T-helper 17 cell (primary cell): ENCODE data around the gene MYO7A. TPM values are rescaled to one million over a fixed set of nuclear protein-coding genes. Genes with fewer than 3 reads are reported as not detected.
A peak's percentile ranks its signal among the peaks of the same experiment; 100 is the strongest.

Source experiments
- ATAC-seq: fragments of 150-1000 bp; cut with Tn5 transposase; 2 replicates; pipeline ENCODE4 v1.10.0; 2021; ENCODE audit warnings: mild to moderate bottlenecking, moderate library complexity
- DNase-seq, 3 donors: peaks; one replicate each; pipeline versions ENCODE4 v3.0.0 to v3.0.0-alpha.2; 2020 to 2021
- H3K9me3 ChIP-seq: one replicate; pipeline ENCODE4 v1.7.0; 2013; ENCODE audit warnings: low read length, mild to moderate bottlenecking; ENCODE audit not compliant: control insufficient read depth, poor library complexity, severe bottlenecking
- H3K27ac Mint-ChIP-seq: one replicate; pipeline ENCODE4 v1.8.0; 2022; ENCODE audit warnings: mild to moderate bottlenecking, moderate library complexity, mixed read lengths
- H3K27me3 Mint-ChIP-seq: one replicate; pipeline ENCODE4 v1.8.0; 2022; ENCODE audit warnings: mixed read lengths
- H3K36me3 Mint-ChIP-seq: one replicate; pipeline ENCODE4 v1.8.0; 2022; ENCODE audit warnings: low read depth, mixed read lengths
- H3K4me1 Mint-ChIP-seq: one replicate; pipeline ENCODE4 v1.8.0; 2022; ENCODE audit warnings: mild to moderate bottlenecking, mixed read lengths
- H3K4me3 Mint-ChIP-seq: one replicate; pipeline ENCODE4 v1.8.0; 2022; ENCODE audit warnings: mild to moderate bottlenecking, moderate library complexity, mixed read lengths
- total RNA-seq, 4 donors: library from RNA in 2 of 4; stranded (reverse) in 2 of 4; gene quantifications; one replicate each; pipeline ENCODE4 v1.2.3 and lab custom pipeline; 2022 to 2026

MYO7A gene
- total RNA-seq, 2 donors from 2014 or later: 0.57 to 1.7 TPM

- no peak overlapping the region for H3K27ac Mint-ChIP-seq
- H3K4me3 Mint-ChIP-seq: no peak overlapping the region
- no peaks in the 10 kb centered on the region for H3K27me3 Mint-ChIP-seq
- no peak for DNase-seq
- H3K9me3 ChIP-seq: no peaks in the 10 kb centered on the region
- peaks cover 9% of the 10 kb centered on the region for H3K4me1 Mint-ChIP-seq
- H3K36me3 Mint-ChIP-seq: no peaks in the 10 kb centered on the region
- ATAC-seq: no peak
Observed at GRCh38 chr11:77088236-77089003, 39.6 kb upstream of the MYO7A start.

GRCh38 chr11:77089004-77089545 is 39.0 kb upstream of the MYO7A start:
- DNase-seq (no peak), ATAC-seq (no peak)
- Mint-ChIP-seq H3K4me1 (peaks cover 8% of the 10 kb centered on the region), H3K4me3 (no peak overlapping the region), H3K36me3 (no peaks in the 10 kb centered on the region), H3K27me3 (no peaks in the 10 kb centered on the region), H3K27ac (peak overlapping the region; percentile 19)
- no peaks in the 10 kb centered on the region for H3K9me3 ChIP-seq

- Mint-ChIP-seq H3K4me3 (no peak overlapping the region), H3K4me1 (peaks cover 6% of the 10 kb centered on the region), H3K27ac (no peak overlapping the region), H3K36me3 (no peaks in the 10 kb centered on the region), H3K27me3 (no peaks in the 10 kb centered on the region)
- no peaks in the 10 kb centered on the region for H3K9me3 ChIP-seq
- ATAC-seq (no peak), DNase-seq (no peak)
Observed at GRCh38 chr11:77090046-77090372, 38.0 kb upstream of the MYO7A start.

DNA sequence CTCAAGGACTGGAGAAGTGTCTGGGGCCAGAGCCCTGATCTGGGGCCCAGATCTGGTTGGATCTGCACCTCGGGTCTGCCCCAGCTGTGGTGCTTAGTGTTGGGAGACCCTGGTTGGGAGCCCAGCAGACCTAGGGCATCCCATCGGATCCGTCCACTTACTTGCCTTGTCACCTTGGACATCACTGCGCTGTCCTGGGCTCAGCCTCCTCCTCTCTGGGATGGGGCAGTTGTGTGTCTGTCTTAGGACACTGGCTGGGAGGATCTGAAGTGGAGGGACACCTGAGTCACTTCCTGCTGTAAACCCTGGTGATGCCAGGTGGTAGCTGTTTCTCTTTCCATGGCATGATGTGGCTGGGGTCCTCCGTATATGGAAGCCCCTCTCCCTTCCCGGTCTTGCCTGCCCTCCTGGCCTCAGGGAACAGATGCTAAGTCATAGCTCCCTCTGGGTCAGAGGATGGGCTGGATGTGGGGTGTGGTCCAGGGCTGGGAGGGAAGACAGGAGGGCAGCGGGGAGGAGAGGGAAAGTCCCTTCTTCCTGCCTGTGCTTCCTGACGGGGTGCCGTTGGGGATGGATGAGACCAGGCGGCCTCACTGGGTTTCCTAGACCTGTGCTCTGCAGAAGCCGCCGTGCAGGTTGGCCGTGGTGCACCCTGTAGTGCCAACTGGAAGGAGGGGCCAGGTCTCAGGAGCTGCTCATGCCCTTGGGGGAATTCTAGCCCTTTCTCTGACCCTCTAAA is 37.5 kb upstream of the MYO7A start:
- Mint-ChIP-seq H3K27me3 (no peaks in the 10 kb centered on the region), H3K36me3 (no peaks in the 10 kb centered on the region), H3K4me3 (no peak overlapping the region)

GRCh38 chr11:77091146-77091940 is 36.7 kb upstream of the MYO7A start:
- no peaks in the 10 kb centered on the region for H3K9me3 ChIP-seq
- ATAC-seq: peak; percentile 96
- H3K27ac Mint-ChIP-seq: peak overlapping the region; percentile 54
- no peak overlapping the region for H3K4me3 Mint-ChIP-seq
- no peaks in the 10 kb centered on the region for H3K36me3 Mint-ChIP-seq
- H3K4me1 Mint-ChIP-seq: peaks cover 6% of the 10 kb centered on the region
- DNase-seq: peak; percentile 60 to 72 (median 63)
- no peaks in the 10 kb centered on the region for H3K27me3 Mint-ChIP-seq

More for the DNA sequence above, 37.5 kb upstream of the MYO7A start:
- DNase-seq (no peak), ATAC-seq (peak; percentile 16)
- H3K27ac Mint-ChIP-seq: peak overlapping the region; percentile 54
- H3K9me3 ChIP-seq: no peaks in the 10 kb centered on the region
- peaks cover 6% of the 10 kb centered on the region for H3K4me1 Mint-ChIP-seq

DNA sequence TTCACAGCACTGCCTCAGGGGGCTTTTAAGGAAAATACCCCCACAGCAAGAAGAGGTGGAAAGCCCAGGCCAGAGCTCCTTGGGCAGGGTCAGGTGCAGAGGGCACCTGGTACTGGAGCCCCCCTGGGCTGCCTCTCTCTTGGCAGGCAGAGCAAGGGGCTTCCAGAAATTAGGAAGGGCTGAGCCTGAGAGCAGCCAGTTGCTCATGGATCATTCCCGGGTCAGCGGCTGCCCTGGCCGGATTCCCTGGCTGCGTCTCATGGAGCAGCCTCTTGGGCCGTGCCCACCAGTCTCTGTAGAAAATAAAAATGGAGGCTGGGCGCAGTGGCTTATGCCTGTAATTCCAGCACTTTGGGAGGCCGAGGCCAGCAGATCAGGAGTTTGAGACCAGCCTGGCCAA is 35.7 kb upstream of the MYO7A start:
- H3K4me3 Mint-ChIP-seq: no peak overlapping the region
- no peaks in the 10 kb centered on the region for H3K9me3 ChIP-seq
- H3K27me3 Mint-ChIP-seq: no peaks in the 10 kb centered on the region
- H3K4me1 Mint-ChIP-seq: peaks cover 6% of the 10 kb centered on the region
- no peak overlapping the region for H3K27ac Mint-ChIP-seq
- no peaks in the 10 kb centered on the region for H3K36me3 Mint-ChIP-seq
- no peak for ATAC-seq
- no peak for DNase-seq

DNA sequence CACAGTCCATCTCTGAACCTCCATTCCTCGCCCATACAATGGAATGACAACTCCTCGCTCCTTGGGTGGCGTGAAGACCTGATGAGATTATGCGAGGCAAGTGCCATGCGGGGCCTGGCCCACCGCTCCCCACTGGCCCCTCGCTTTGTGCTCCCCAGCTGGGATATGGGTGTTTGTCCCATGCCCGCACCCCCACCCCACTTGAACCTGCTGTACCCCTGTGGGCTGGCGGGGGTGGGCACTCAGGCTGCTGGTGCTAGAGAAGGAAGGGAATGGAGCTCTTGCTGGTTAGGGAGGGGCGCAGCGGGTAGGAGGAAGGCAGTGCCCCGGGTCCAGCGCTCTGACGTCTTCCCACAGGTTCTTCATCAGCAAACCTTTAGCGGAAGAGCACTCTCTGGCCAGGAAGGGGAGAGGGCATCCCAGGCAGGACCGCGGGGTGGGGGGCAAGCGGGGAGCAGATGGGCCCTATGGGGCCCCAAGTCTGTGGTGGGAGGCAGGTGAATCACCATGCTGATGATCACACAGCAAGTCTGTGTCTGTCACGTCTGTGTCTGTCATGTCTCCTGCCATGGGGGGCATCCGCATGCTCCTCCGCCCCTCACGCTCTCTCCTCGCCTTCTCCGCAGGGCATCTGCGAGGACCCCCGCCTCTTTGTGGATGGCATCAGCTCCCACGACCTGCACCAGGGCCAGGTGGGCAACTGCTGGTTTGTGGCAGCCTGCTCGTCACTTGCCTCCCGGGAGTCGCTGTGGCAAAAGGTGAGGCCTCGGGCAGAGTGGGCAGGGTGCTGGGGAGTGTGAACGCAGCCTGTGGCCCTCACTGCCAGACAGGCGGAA is 34.8 kb upstream of the MYO7A start:
- no peak overlapping the region for H3K27ac Mint-ChIP-seq
- H3K9me3 ChIP-seq: no peaks in the 10 kb centered on the region
- no peaks in the 10 kb centered on the region for H3K36me3 Mint-ChIP-seq
- H3K4me3 Mint-ChIP-seq: no peak overlapping the region
- no peaks in the 10 kb centered on the region for H3K27me3 Mint-ChIP-seq
- DNase-seq (no peak), ATAC-seq (no peak)
- H3K4me1 Mint-ChIP-seq: peaks cover 6% of the 10 kb centered on the region

DNA sequence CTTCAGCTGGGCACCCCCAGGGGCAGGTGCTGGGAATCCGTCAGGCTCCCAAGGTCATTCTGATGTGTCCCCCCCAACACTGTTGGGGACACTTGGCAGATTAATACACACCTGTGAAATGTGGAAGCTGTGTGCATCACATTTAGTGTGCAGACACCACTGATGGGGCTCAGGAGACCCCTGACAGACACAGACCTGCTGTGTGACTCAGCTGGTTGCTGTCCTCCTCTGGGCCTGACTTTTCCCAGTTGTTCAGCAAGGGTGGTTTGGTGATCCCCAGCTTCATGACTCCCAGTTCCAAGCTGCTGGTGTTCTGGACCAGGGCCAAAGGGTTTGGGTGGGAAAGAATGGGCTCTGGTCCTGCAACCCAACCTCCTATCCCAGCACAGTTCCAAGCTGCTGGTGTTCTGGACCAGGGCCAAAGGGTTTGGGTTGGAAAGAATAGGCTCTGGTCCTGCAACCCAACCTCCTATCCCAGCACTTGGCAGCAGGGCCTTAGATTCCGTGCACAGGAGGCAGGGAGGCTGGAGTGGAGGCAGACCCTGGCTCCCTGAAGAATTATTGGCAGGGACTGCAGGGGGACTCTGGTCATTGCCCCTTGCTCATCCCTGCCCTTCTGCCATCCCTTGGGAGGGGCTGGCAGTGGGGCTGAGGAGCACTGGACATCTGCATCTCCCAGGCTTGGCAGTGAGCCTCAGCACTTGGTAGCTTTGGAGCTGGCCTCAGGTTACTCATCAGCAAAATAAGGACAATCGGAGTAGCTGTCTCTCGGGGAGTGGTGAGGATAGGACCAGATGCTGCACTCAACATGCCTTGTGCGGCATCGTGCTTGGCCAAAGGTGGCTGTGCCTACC is 33.8 kb upstream of the MYO7A start:
- H3K9me3 ChIP-seq: no peaks in the 10 kb centered on the region
- Mint-ChIP-seq H3K4me3 (no peak overlapping the region), H3K27me3 (no peaks in the 10 kb centered on the region), H3K4me1 (peaks cover 6% of the 10 kb centered on the region), H3K27ac (no peak overlapping the region), H3K36me3 (no peaks in the 10 kb centered on the region)
- DNase-seq (no peak), ATAC-seq (no peak)

DNA sequence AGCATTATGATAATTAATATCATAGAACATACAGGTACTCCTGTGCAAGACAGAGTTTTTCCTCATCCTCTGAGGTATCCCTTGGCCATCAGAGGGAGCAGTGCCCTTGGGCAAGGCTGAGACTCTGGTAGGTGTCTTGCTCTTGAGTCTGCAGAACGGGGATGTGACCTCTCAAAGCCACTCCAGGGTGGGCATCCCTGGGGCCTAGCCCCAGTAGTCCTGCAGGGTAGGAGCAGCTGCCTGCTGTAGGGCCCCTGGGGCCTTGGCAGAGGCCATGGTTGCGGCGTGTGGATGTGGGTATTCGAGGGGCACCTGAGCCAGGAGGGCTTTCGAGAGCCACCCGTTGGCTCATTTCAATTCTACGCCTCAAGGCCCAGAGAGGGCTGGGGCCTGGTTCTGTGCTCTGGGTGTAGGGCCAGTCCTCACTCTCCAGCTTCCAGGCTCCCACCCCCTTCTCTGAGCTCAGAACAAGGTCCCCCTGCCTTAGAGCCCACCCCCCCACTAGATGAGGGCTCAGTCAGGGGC is 33.1 kb upstream of the MYO7A start:
- H3K27me3 Mint-ChIP-seq: no peaks in the 10 kb centered on the region
- H3K4me3 Mint-ChIP-seq: no peak overlapping the region
- H3K4me1 Mint-ChIP-seq: peaks cover 6% of the 10 kb centered on the region
- H3K9me3 ChIP-seq: no peaks in the 10 kb centered on the region
- no peak for ATAC-seq
- H3K36me3 Mint-ChIP-seq: no peaks in the 10 kb centered on the region
- H3K27ac Mint-ChIP-seq: no peak overlapping the region
- no peak for DNase-seq

GRCh38 chr11:77095551-77096490 is 32.2 kb upstream of the MYO7A start:
- no peaks in the 10 kb centered on the region for H3K36me3 Mint-ChIP-seq
- H3K9me3 ChIP-seq: no peaks in the 10 kb centered on the region
- H3K4me3 Mint-ChIP-seq: no peak overlapping the region
- ATAC-seq (no peak), DNase-seq (no peak)
- no peaks in the 10 kb centered on the region for H3K27me3 Mint-ChIP-seq
- H3K4me1 Mint-ChIP-seq: peaks cover 7% of the 10 kb centered on the region
- peak overlapping the region; percentile 24 for H3K27ac Mint-ChIP-seq

GRCh38 chr11:77096591-77097019 is 31.4 kb upstream of the MYO7A start:
- Mint-ChIP-seq H3K27ac (peak overlapping the region; percentile 24), H3K27me3 (no peaks in the 10 kb centered on the region), H3K36me3 (no peaks in the 10 kb centered on the region), H3K4me3 (no peak overlapping the region), H3K4me1 (peaks cover 2% of the 10 kb centered on the region)
- DNase-seq: no peak
- no peaks in the 10 kb centered on the region for H3K9me3 ChIP-seq
- no peak for ATAC-seq
